Measurements from ENCODE around the gene TMEM201.

Gene TMEM201

GRCh38 chr1:9580942-9581341 is 7.8 kb upstream of the TMEM201 start (continued):
- TF ChIP-seq ZNF830 (tag by site-specific recombination; IDR thresholded peaks at IDR 0.05; ENCODE audit: low read depth) = no peak
- no peak for TF ChIP-seq SCRT1 (tag by site-specific recombination; IDR thresholded peaks at IDR 0.05; ENCODE audit: borderline replicate concordance)
- no peak for TF ChIP-seq ZIC2 (tag by site-specific recombination; IDR thresholded peaks at IDR 0.05)
- TF ChIP-seq CTCF (tag by site-specific recombination; IDR thresholded peaks at IDR 0.05) = no peak
- no peak for TF ChIP-seq ZNF555 (tag by site-specific recombination; conservative IDR thresholded peaks at IDR 0.05)
- no peak for TF ChIP-seq ZNF423 (tag by site-specific recombination; IDR thresholded peaks at IDR 0.05)

GRCh38 chr1:9586147-9586766 is 2.5 kb upstream of the TMEM201 start:
- no peak overlapping the region for H3K27ac ChIP-seq (ENCODE audit: extremely low read depth, low read depth, low read length)
- no peak for TF ChIP-seq ZNF138 (tag by site-specific recombination; IDR thresholded peaks at IDR 0.05; ENCODE audit: borderline replicate concordance)
- no peak for TF ChIP-seq SP7 (tag by site-specific recombination; IDR thresholded peaks at IDR 0.05)
- TF ChIP-seq ZNF350 (tag by site-specific recombination; IDR thresholded peaks at IDR 0.05) = no peak
- no peak for TF ChIP-seq ZNF658 (tag by site-specific recombination; IDR thresholded peaks at IDR 0.05)
- no peak for TF ChIP-seq ZNF449 (tag by site-specific recombination; IDR thresholded peaks at IDR 0.05)
- no peak for TF ChIP-seq TCF7L2 (IDR thresholded peaks at IDR 0.05; ENCODE audit: borderline replicate concordance, low read depth, low read length)
- no peak for TF ChIP-seq ZNF600 (tag by site-specific recombination; IDR thresholded peaks at IDR 0.05)
- no peak for TF ChIP-seq ZNF654 (tag by site-specific recombination; IDR thresholded peaks at IDR 0.05; ENCODE audit: low read depth)
- TF ChIP-seq ZNF169 (tag by site-specific recombination; IDR thresholded peaks at IDR 0.05) = no peak
- no peak for TF ChIP-seq ZNF664 (tag by site-specific recombination; IDR thresholded peaks at IDR 0.05)
- no peak for TF ChIP-seq TRIM28 (IDR thresholded peaks at IDR 0.05; ENCODE audit: borderline replicate concordance, low read length)
- no peaks in the 10 kb centered on the region for H3K9me3 ChIP-seq (ENCODE audit: control insufficient read depth, insufficient read depth, low read depth, low read length)
- CTCF ChIA-PET = interaction anchor here (0.7 to 0.9 kb wide), 2 partner anchors 10 to 20 kb away, joined by 5 to 7 read pairs; no protein-coding TSS in a partner anchor
- H3K36me3 ChIP-seq (ENCODE audit: control insufficient read depth in 2 of 2, insufficient read depth in 1 of 2, low read length in 2 of 2) = peaks cover 7 to 44% of the 10 kb centered on the region in 2 experiments; a peak in 2 of 3 replicates
- no peak overlapping the region for H3K4me3 ChIP-seq (ENCODE audit: low read depth, low read length)
- peaks cover 4% of the 10 kb centered on the region for H3K4me1 ChIP-seq (ENCODE audit: control insufficient read depth, insufficient read depth, low read length)
- POLR2A ChIA-PET = no interaction called here

- peaks cover 12% of the 10 kb centered on the region for H3K4me1 ChIP-seq (ENCODE audit: control insufficient read depth, insufficient read depth, low read length)
- peak overlapping the region; percentile 71; the same call in 1 of the 2 replicates for H3K27ac ChIP-seq (ENCODE audit: extremely low read depth, low read depth, low read length)
- no peaks in the 10 kb centered on the region for H3K9me3 ChIP-seq (ENCODE audit: control insufficient read depth, insufficient read depth, low read depth, low read length)
- ChIA-PET POLR2A (no interaction called here), CTCF (interaction anchor here (0.6 to 1.6 kb wide), 4 partner anchors 10 to 250 kb away, joined by 3 to 6 read pairs (median 4); no protein-coding TSS in a partner anchor)
- H3K36me3 ChIP-seq (ENCODE audit: control insufficient read depth in 2 of 2, insufficient read depth in 1 of 2, low read length in 2 of 2) = peaks cover 6 to 32% of the 10 kb centered on the region in 2 experiments; a peak in 2 of 3 replicates
- H3K4me3 ChIP-seq (ENCODE audit: low read depth, low read length) = peak overlapping the region; percentile 40
- no peak for TF ChIP-seq PRDM1 (tag by site-specific recombination; IDR thresholded peaks at IDR 0.05)
- peak; percentile 71 for TF ChIP-seq ZBTB26 (tag by site-specific recombination; optimal IDR thresholded peaks at IDR 0.05)
- 0 out of 2 replicates have a peak, but pooled peaks have one; percentile 9 for TF ChIP-seq ZEB2 (tag by site-specific recombination; IDR thresholded peaks at IDR 0.05)
- TF ChIP-seq ZBTB20 (tag by site-specific recombination; IDR thresholded peaks at IDR 0.05) = peak; percentile 59
- peak; percentile 31; the same call in 1 of the 2 replicates for TF ChIP-seq GLIS2 (tag by site-specific recombination; IDR thresholded peaks at IDR 0.05)
- TF ChIP-seq TRIM28 (IDR thresholded peaks at IDR 0.05; ENCODE audit: borderline replicate concordance, low read length) = no peak
- peak; percentile 19; the same call in 1 of the 2 replicates for TF ChIP-seq GLIS1 (tag by site-specific recombination; IDR thresholded peaks at IDR 0.05)
- TF ChIP-seq ZXDB (tag by site-specific recombination; IDR thresholded peaks at IDR 0.05) = peak; percentile 76
- peak; percentile 92 for TF ChIP-seq ZBTB6 (tag by site-specific recombination; IDR thresholded peaks at IDR 0.05)
- TF ChIP-seq ZBTB48 (tag by site-specific recombination; IDR thresholded peaks at IDR 0.05) = peak; percentile 11; the same call in 1 of the 2 replicates
- TF ChIP-seq ZNF560 (tag by site-specific recombination; IDR thresholded peaks at IDR 0.05; ENCODE audit: borderline replicate concordance) = no peak
- 0 out of 2 replicates have a peak, but pooled peaks have one; percentile 26 for TF ChIP-seq ZBTB8A (tag by site-specific recombination; IDR thresholded peaks at IDR 0.05)
Observed at GRCh38 chr1:9589144-9589718, 520 bp downstream of the TMEM201 start.
